CD8-positive, alpha-beta memory T cell (primary cell): Measurements from ENCODE around the gene ARID1A. TPM values are rescaled to one million over a fixed set of nuclear protein-coding genes. Genes with fewer than 3 reads are reported as not detected.

ENCODE experiments used
- CTCF ChIA-PET: fragments of 350-600 bp; sonication (Branson Sonifier 250); formaldehyde crosslinking; loops from one replicate; lab custom pipeline; 2021; ENCODE audit warnings: antibody characterized with exemption; lab: Charles Lee
- POLR2A ChIA-PET: fragments of 350-600 bp; sonication (Branson Sonifier 250); formaldehyde crosslinking; loops from one replicate; lab custom pipeline; 2021; ENCODE audit warnings: antibody characterized with exemption; lab: Charles Lee
- DNase-seq, 5 donors: peaks; one replicate each; pipeline versions ENCODE4 v3.0.0 to v3.0.0-alpha.2; 2020 to 2022; ENCODE audit warnings: mixed read lengths in 1 of 5
- H3K27ac ChIP-seq: one replicate; pipeline ENCODE4 v1.7.0; 2013; ENCODE audit warnings: low read depth, mild to moderate bottlenecking, low read length, moderate library complexity
- H3K27me3 ChIP-seq: 2 replicates; pipeline ENCODE4 v1.7.0; 2013; ENCODE audit warnings: low read length, mild to moderate bottlenecking; ENCODE audit not compliant: insufficient read depth, poor library complexity, severe bottlenecking
- H3K36me3 ChIP-seq: 2 replicates; pipeline ENCODE4 v1.7.0; 2013; ENCODE audit warnings: mild to moderate bottlenecking, low read length, moderate library complexity; ENCODE audit not compliant: insufficient read depth
- H3K4me1 ChIP-seq: 2 replicates; pipeline ENCODE4 v1.7.0; 2013; ENCODE audit warnings: mild to moderate bottlenecking, low read length, moderate library complexity; ENCODE audit not compliant: insufficient read depth
- H3K4me3 ChIP-seq: 2 replicates; pipeline ENCODE4 v1.7.0; 2013; ENCODE audit warnings: mild to moderate bottlenecking, low read length
- H3K9me3 ChIP-seq: 2 replicates; pipeline ENCODE4 v1.7.0; 2013; ENCODE audit warnings: mild to moderate bottlenecking, low read length
- H3K27ac Mint-ChIP-seq, 8 donors: one replicate each; pipeline ENCODE4 v1.8.0; 2020 to 2021; ENCODE audit warnings: mixed read lengths in 8 of 8, mild to moderate bottlenecking in 6 of 8, inconsistent platforms in 3 of 8, moderate library complexity in 3 of 8
- H3K27me3 Mint-ChIP-seq, 2 donors: one replicate each; pipeline ENCODE4 v1.8.0; 2020 to 2021; ENCODE audit warnings: mixed read lengths in 2 of 2, mild to moderate bottlenecking in 1 of 2, moderate library complexity in 1 of 2
- H3K36me3 Mint-ChIP-seq, 3 donors: one replicate each; pipeline ENCODE4 v1.8.0; 2020 to 2021; ENCODE audit warnings: mixed read lengths in 3 of 3, inconsistent platforms in 1 of 3, mild to moderate bottlenecking in 1 of 3
- H3K4me1 Mint-ChIP-seq, 3 donors: one replicate each; pipeline ENCODE4 v1.8.0; 2020 to 2021; ENCODE audit warnings: mixed read lengths in 3 of 3, inconsistent platforms in 1 of 3, mild to moderate bottlenecking in 1 of 3
- H3K4me3 Mint-ChIP-seq, 7 donors: one replicate each; pipeline ENCODE4 v1.8.0; 2020 to 2021; ENCODE audit warnings: mixed read lengths in 7 of 7, mild to moderate bottlenecking in 6 of 7, moderate library complexity in 4 of 7, inconsistent platforms in 2 of 7
- H3K9me3 Mint-ChIP-seq, 5 donors: one replicate each; pipeline ENCODE4 v1.8.0; 2020 to 2022; ENCODE audit warnings: mixed read lengths in 5 of 5, mild to moderate bottlenecking in 3 of 5, moderate library complexity in 2 of 5, inconsistent platforms in 1 of 5
- polyA plus RNA-seq: library from polyadenylated mRNA; unstranded; fragments of 300-500 nt; fragmentation: Illumina TruSeq; gene quantifications from one replicate; pipeline ENCODE4 v1.2.3, GENCODE V29; 2021
- total RNA-seq, 2 experiments: library from RNA; stranded (reverse); gene quantifications; one replicate each; pipeline ENCODE4 v1.2.3, GENCODE V29; 2021

The ARID1A gene
- total and polyA plus RNA-seq, 3 experiments from 2014 or later = 31.6 to 90.9 (median 88.4) TPM

GRCh38 chr1:26689504-26689903, 6.3 kb upstream of the ARID1A start:
- H3K36me3 Mint-ChIP-seq = peaks cover 0 to 6% (median 0%) of the 10 kb centered on the region in 3 donors
- Histone ChIP-seq H3K9me3 (no peaks in the 10 kb centered on the region), H3K27ac (no peak overlapping the region), H3K4me1 (peaks cover 22% of the 10 kb centered on the region), H3K4me3 (no peak overlapping the region), H3K36me3 (no peaks in the 10 kb centered on the region), H3K27me3 (no peaks in the 10 kb centered on the region)
- ChIA-PET CTCF (no interaction called here), POLR2A (interaction anchor here (0.5 to 0.8 kb wide), 2 partner anchors 20 to 28 kb away, joined by 3 to 6 read pairs; no protein-coding TSS in a partner anchor)
- H3K4me1 Mint-ChIP-seq = peaks cover 22 to 30% (median 23%) of the 10 kb centered on the region in 3 donors
- H3K9me3 Mint-ChIP-seq = no peaks in the 10 kb centered on the region
- no peak overlapping the region for H3K4me3 Mint-ChIP-seq
- DNase-seq = no peak
- H3K27ac Mint-ChIP-seq = no peak overlapping the region
- no peaks in the 10 kb centered on the region for H3K27me3 Mint-ChIP-seq

- no peak for DNase-seq
- Mint-ChIP-seq H3K4me1 (peaks cover 28 to 36% (median 29%) of the 10 kb centered on the region in 3 donors), H3K27ac (peak overlapping the region in 3 of 8 donors; percentile 20 to 59 (median 37)), H3K36me3 (peaks cover 0 to 6% (median 0%) of the 10 kb centered on the region in 3 donors), H3K9me3 (no peaks in the 10 kb centered on the region), H3K27me3 (no peaks in the 10 kb centered on the region), H3K4me3 (peak overlapping the region in 1 of 7 donors; percentile 29)
- ChIA-PET CTCF (interaction anchor here (4.2 kb wide), 1 partner anchor 12 kb away, joined by 50 read pairs; no protein-coding TSS in a partner anchor), POLR2A (no interaction called here)
- Histone ChIP-seq H3K9me3 (no peaks in the 10 kb centered on the region), H3K4me3 (no peak overlapping the region), H3K4me1 (peaks cover 27% of the 10 kb centered on the region), H3K27ac (peak overlapping the region; percentile 21), H3K36me3 (no peaks in the 10 kb centered on the region), H3K27me3 (no peaks in the 10 kb centered on the region)
Observed at GRCh38 chr1:26690157-26690556, 5.7 kb upstream of the ARID1A start.

GRCh38 chr1:26690576-26691031, 5.2 kb upstream of the ARID1A start:
- POLR2A ChIA-PET = interaction anchor here (0.6 kb wide), 1 partner anchor 95 kb away, joined by 4 read pairs; no protein-coding TSS in a partner anchor
- Histone ChIP-seq H3K27me3 (no peaks in the 10 kb centered on the region), H3K4me3 (no peak overlapping the region), H3K9me3 (no peaks in the 10 kb centered on the region), H3K36me3 (no peaks in the 10 kb centered on the region), H3K27ac (peak overlapping the region; percentile 21), H3K4me1 (peaks cover 27% of the 10 kb centered on the region)
- DNase-seq = no peak
- H3K27ac Mint-ChIP-seq = peak overlapping the region in 4 of 8 donors; percentile 20 to 59 (median 44)
- peaks cover 0 to 7% (median 0%) of the 10 kb centered on the region in 3 donors for H3K36me3 Mint-ChIP-seq
- H3K9me3 Mint-ChIP-seq = no peaks in the 10 kb centered on the region
- peak overlapping the region in 1 of 7 donors; percentile 29 for H3K4me3 Mint-ChIP-seq
- no peaks in the 10 kb centered on the region for H3K27me3 Mint-ChIP-seq
- peaks cover 28 to 38% (median 30%) of the 10 kb centered on the region in 3 donors for H3K4me1 Mint-ChIP-seq
- CTCF ChIA-PET = interaction anchor here (2.0 to 4.4 kb wide), 3 partner anchors 13 to 200 kb away, joined by 5 to 79 read pairs (median 50); partner anchors contain the start of genes GPN2 and PIGV

DNA sequence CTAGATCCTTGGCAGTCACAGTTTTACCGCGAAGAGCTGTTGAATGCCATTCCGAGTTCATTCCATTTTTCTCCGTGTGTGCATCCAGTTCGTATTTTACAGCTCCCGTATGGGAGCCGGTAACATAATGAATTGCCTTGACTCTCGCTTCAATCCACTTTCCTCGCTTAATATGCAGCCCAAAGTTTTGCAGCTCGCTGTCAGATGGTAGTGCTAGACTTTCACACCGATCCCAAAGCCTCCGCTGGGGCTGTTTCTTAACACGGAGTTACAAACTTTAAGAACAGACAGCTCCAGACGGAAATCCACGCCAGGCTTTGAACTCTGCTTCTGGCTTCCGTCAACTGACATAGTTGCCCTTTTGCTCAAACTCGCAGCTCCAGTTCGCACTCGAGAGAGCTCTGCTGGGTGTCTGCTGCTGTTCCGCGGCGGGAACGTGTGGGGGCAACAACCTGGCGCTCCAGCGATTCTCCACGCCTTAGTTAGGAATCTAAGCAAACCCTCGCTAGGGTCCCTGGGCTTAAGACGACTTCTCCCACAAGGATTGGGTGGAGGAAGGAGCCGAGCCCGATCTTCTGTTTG, 3.5 kb upstream of the ARID1A start:
- POLR2A ChIA-PET = interaction anchor here (0.5 to 2.9 kb wide), 17 partner anchors 10 to 209 kb away, joined by 3 to 52 read pairs (median 4); partner anchors contain the start of gene PIGV
- CTCF ChIA-PET = interaction anchor here (0.7 to 4.4 kb wide), 24 partner anchors 10 to 198 kb away, joined by 3 to 79 read pairs (median 4); partner anchors contain the start of genes GPN2 and PIGV
- Mint-ChIP-seq H3K4me1 (peaks cover 28 to 38% (median 30%) of the 10 kb centered on the region in 3 donors), H3K27ac (peak overlapping the region; percentile 90 to 98 (median 95)), H3K9me3 (no peaks in the 10 kb centered on the region), H3K36me3 (peaks cover 0 to 7% (median 0%) of the 10 kb centered on the region in 3 donors), H3K27me3 (no peaks in the 10 kb centered on the region), H3K4me3 (peak overlapping the region; percentile 90 to 97 (median 94))
- no peaks in the 10 kb centered on the region for H3K9me3 ChIP-seq
- peaks cover 27% of the 10 kb centered on the region for H3K4me1 ChIP-seq
- H3K4me3 ChIP-seq = peak overlapping the region; percentile 78
- peak overlapping the region; percentile 86 for H3K27ac ChIP-seq
- DNase-seq = peak; percentile 74 to 90 (median 82)
- no peaks in the 10 kb centered on the region for H3K36me3 ChIP-seq
- no peaks in the 10 kb centered on the region for H3K27me3 ChIP-seq

GRCh38 chr1:26692793-26693490, 2.9 kb upstream of the ARID1A start:
- peak overlapping the region; percentile 86 for H3K27ac ChIP-seq
- Mint-ChIP-seq H3K4me3 (peak overlapping the region; percentile 90 to 97 (median 94)), H3K36me3 (peaks cover 0 to 7% (median 0%) of the 10 kb centered on the region in 3 donors), H3K9me3 (no peaks in the 10 kb centered on the region), H3K4me1 (peaks cover 28 to 38% (median 30%) of the 10 kb centered on the region in 3 donors), H3K27ac (peak overlapping the region; percentile 90 to 98 (median 95)), H3K27me3 (no peaks in the 10 kb centered on the region)
- H3K4me1 ChIP-seq = peaks cover 27% of the 10 kb centered on the region
- ChIA-PET POLR2A (interaction anchor here (0.7 to 2.9 kb wide), 16 partner anchors 9 to 853 kb away, joined by 3 to 52 read pairs (median 5); partner anchors contain the start of gene PIGV), CTCF (interaction anchor here (0.8 to 4.4 kb wide), 20 partner anchors 9 to 193 kb away, joined by 3 to 79 read pairs (median 4); partner anchors contain the start of gene PIGV)
- H3K27me3 ChIP-seq = no peaks in the 10 kb centered on the region
- peak overlapping the region; percentile 78 for H3K4me3 ChIP-seq
- H3K9me3 ChIP-seq = no peaks in the 10 kb centered on the region
- H3K36me3 ChIP-seq = no peaks in the 10 kb centered on the region
- DNase-seq = peak; percentile 80 to 93 (median 87)

GRCh38 chr1:26693599-26694572, 1.9 kb upstream of the ARID1A start:
- DNase-seq = peak in 1 of 5 donors; percentile 20
- H3K4me3 ChIP-seq = peak overlapping the region; percentile 78

More at GRCh38 chr1:26693599-26694572, 1.9 kb upstream of the ARID1A start:
- POLR2A ChIA-PET = interaction anchor here (0.5 to 6.4 kb wide), 11 partner anchors 17 to 852 kb away, joined by 3 to 86 read pairs (median 5); partner anchors contain the start of gene PIGV
- Histone ChIP-seq H3K4me1 (peaks cover 29% of the 10 kb centered on the region), H3K36me3 (no peaks in the 10 kb centered on the region), H3K27ac (peak overlapping the region; percentile 86), H3K9me3 (no peaks in the 10 kb centered on the region), H3K27me3 (no peaks in the 10 kb centered on the region)
- Mint-ChIP-seq H3K36me3 (peaks cover 0 to 7% (median 0%) of the 10 kb centered on the region in 3 donors), H3K27me3 (no peaks in the 10 kb centered on the region), H3K4me3 (peak overlapping the region; percentile 90 to 97 (median 94)), H3K27ac (peak overlapping the region; percentile 90 to 98 (median 95)), H3K4me1 (peaks cover 28 to 38% (median 30%) of the 10 kb centered on the region in 3 donors), H3K9me3 (no peaks in the 10 kb centered on the region)
- CTCF ChIA-PET = interaction anchor here (1.0 to 4.4 kb wide), 11 partner anchors 10 to 140 kb away, joined by 3 to 79 read pairs (median 5); partner anchors contain the start of gene PIGV
